ENCODE measurements around the gene SPTA1. TPM values are rescaled to one million over a fixed set of nuclear protein-coding genes. Genes with fewer than 3 reads are reported as not detected.

Gene SPTA1
- total RNA-seq, 1 experiment from 2014 or later = 0.11 TPM

GRCh38 chr1:158638146-158638545 lies 48.4 kb downstream of the SPTA1 start:
- no peak for DNase-seq (ENCODE audit: low spot score)
- Mint-ChIP-seq H3K27me3 (ENCODE audit: low read depth) (no peaks in the 10 kb centered on the region), H3K4me1 (no peaks in the 10 kb centered on the region), H3K4me3 (no peak overlapping the region), H3K36me3 (peaks cover 10% of the 10 kb centered on the region), H3K27ac (no peak overlapping the region), H3K9me3 (peaks cover 26% of the 10 kb centered on the region)
- ChIA-PET POLR2A (no interaction called here), CTCF (no interaction called here)
- ATAC-seq = no peak
- TF ChIP-seq ZNF416 (CRISPR knock-in tag; IDR thresholded peaks at IDR 0.05) = no peak
- no peak for TF ChIP-seq MAX (CRISPR knock-in tag; IDR thresholded peaks at IDR 0.05)
- TF ChIP-seq, protein P1, sequence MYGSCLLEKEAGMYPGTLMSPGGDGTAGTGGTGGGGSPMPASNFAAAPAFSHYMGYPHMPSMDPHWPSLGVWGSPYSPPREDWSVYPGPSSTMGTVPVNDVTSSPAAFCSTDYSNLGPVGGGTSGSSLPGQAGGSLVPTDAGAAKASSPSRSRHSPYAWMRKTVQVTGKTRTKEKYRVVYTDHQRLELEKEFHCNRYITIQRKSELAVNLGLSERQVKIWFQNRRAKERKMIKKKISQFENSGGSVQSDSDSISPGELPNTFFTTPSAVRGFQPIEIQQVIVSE (CRISPR knock-in tag; IDR thresholded peaks at IDR 0.05; ENCODE audit: borderline replicate concordance) = no peak
- TF ChIP-seq ZNF425 (CRISPR knock-in tag; conservative IDR thresholded peaks at IDR 0.05) = no peak
- TF ChIP-seq ZNF232 (CRISPR knock-in tag; IDR thresholded peaks at IDR 0.05) = no peak
- no peak for TF ChIP-seq NR3C1 (CRISPR knock-in tag; conservative IDR thresholded peaks at IDR 0.05; ENCODE audit: low read depth)
- TF ChIP-seq, protein P2, sequence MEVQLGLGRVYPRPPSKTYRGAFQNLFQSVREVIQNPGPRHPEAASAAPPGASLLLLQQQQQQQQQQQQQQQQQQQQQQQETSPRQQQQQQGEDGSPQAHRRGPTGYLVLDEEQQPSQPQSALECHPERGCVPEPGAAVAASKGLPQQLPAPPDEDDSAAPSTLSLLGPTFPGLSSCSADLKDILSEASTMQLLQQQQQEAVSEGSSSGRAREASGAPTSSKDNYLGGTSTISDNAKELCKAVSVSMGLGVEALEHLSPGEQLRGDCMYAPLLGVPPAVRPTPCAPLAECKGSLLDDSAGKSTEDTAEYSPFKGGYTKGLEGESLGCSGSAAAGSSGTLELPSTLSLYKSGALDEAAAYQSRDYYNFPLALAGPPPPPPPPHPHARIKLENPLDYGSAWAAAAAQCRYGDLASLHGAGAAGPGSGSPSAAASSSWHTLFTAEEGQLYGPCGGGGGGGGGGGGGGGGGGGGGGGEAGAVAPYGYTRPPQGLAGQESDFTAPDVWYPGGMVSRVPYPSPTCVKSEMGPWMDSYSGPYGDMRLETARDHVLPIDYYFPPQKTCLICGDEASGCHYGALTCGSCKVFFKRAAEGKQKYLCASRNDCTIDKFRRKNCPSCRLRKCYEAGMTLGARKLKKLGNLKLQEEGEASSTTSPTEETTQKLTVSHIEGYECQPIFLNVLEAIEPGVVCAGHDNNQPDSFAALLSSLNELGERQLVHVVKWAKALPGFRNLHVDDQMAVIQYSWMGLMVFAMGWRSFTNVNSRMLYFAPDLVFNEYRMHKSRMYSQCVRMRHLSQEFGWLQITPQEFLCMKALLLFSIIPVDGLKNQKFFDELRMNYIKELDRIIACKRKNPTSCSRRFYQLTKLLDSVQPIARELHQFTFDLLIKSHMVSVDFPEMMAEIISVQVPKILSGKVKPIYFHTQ (CRISPR knock-in tag; IDR thresholded peaks at IDR 0.05) = no peak
- no peak for TF ChIP-seq PRDM15 (CRISPR knock-in tag; IDR thresholded peaks at IDR 0.05)
- TF ChIP-seq, protein P3, sequence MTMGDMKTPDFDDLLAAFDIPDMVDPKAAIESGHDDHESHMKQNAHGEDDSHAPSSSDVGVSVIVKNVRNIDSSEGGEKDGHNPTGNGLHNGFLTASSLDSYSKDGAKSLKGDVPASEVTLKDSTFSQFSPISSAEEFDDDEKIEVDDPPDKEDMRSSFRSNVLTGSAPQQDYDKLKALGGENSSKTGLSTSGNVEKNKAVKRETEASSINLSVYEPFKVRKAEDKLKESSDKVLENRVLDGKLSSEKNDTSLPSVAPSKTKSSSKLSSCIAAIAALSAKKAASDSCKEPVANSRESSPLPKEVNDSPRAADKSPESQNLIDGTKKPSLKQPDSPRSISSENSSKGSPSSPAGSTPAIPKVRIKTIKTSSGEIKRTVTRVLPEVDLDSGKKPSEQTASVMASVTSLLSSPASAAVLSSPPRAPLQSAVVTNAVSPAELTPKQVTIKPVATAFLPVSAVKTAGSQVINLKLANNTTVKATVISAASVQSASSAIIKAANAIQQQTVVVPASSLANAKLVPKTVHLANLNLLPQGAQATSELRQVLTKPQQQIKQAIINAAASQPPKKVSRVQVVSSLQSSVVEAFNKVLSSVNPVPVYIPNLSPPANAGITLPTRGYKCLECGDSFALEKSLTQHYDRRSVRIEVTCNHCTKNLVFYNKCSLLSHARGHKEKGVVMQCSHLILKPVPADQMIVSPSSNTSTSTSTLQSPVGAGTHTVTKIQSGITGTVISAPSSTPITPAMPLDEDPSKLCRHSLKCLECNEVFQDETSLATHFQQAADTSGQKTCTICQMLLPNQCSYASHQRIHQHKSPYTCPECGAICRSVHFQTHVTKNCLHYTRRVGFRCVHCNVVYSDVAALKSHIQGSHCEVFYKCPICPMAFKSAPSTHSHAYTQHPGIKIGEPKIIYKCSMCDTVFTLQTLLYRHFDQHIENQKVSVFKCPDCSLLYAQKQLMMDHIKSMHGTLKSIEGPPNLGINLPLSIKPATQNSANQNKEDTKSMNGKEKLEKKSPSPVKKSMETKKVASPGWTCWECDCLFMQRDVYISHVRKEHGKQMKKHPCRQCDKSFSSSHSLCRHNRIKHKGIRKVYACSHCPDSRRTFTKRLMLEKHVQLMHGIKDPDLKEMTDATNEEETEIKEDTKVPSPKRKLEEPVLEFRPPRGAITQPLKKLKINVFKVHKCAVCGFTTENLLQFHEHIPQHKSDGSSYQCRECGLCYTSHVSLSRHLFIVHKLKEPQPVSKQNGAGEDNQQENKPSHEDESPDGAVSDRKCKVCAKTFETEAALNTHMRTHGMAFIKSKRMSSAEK (CRISPR knock-in tag; IDR thresholded peaks at IDR 0.05; ENCODE audit: borderline replicate concordance) = no peak
- TF ChIP-seq TEAD4 (CRISPR knock-in tag; IDR thresholded peaks at IDR 0.05) = no peak
- TF ChIP-seq ZNF671 (CRISPR knock-in tag; IDR thresholded peaks at IDR 0.05) = no peak
- TF ChIP-seq ESRRA (CRISPR knock-in tag; IDR thresholded peaks at IDR 0.05; ENCODE audit: borderline replicate concordance) = no peak
- no peak for TF ChIP-seq MLX (CRISPR knock-in tag; IDR thresholded peaks at IDR 0.05)
- TF ChIP-seq HMGXB4 (CRISPR knock-in tag; IDR thresholded peaks at IDR 0.05) = no peak
- no peak for TF ChIP-seq PRRX2 (CRISPR knock-in tag; IDR thresholded peaks at IDR 0.05)
- TF ChIP-seq, protein P4, sequence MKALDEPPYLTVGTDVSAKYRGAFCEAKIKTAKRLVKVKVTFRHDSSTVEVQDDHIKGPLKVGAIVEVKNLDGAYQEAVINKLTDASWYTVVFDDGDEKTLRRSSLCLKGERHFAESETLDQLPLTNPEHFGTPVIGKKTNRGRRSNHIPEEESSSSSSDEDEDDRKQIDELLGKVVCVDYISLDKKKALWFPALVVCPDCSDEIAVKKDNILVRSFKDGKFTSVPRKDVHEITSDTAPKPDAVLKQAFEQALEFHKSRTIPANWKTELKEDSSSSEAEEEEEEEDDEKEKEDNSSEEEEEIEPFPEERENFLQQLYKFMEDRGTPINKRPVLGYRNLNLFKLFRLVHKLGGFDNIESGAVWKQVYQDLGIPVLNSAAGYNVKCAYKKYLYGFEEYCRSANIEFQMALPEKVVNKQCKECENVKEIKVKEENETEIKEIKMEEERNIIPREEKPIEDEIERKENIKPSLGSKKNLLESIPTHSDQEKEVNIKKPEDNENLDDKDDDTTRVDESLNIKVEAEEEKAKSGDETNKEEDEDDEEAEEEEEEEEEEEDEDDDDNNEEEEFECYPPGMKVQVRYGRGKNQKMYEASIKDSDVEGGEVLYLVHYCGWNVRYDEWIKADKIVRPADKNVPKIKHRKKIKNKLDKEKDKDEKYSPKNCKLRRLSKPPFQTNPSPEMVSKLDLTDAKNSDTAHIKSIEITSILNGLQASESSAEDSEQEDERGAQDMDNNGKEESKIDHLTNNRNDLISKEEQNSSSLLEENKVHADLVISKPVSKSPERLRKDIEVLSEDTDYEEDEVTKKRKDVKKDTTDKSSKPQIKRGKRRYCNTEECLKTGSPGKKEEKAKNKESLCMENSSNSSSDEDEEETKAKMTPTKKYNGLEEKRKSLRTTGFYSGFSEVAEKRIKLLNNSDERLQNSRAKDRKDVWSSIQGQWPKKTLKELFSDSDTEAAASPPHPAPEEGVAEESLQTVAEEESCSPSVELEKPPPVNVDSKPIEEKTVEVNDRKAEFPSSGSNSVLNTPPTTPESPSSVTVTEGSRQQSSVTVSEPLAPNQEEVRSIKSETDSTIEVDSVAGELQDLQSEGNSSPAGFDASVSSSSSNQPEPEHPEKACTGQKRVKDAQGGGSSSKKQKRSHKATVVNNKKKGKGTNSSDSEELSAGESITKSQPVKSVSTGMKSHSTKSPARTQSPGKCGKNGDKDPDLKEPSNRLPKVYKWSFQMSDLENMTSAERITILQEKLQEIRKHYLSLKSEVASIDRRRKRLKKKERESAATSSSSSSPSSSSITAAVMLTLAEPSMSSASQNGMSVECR (CRISPR knock-in tag; IDR thresholded peaks at IDR 0.05; ENCODE audit: borderline replicate concordance) = no peak
